GM21360 (cell line): ENCODE data around the gene KRT25.

Experiments
- ATAC-seq: cut with Tn5 transposase; IDR thresholded peaks from one replicate; pipeline ENCODE4 v1.9.1; 2021; ENCODE audit warnings: mild to moderate bottlenecking, moderate library complexity; ENCODE audit not compliant: unreplicated experiment

Gene KRT25

GRCh38 chr17:40699371-40699770 lies 55.8 kb downstream of the KRT25 start:
- ATAC-seq, result no peak
